ENCODE results near the gene LGR4. TPM values are rescaled to one million over a fixed set of nuclear protein-coding genes. Genes with fewer than 3 reads are reported as not detected.

LGR4 gene
- total RNA-seq, 1 experiment from 2014 or later, result 99.2 TPM

DNA sequence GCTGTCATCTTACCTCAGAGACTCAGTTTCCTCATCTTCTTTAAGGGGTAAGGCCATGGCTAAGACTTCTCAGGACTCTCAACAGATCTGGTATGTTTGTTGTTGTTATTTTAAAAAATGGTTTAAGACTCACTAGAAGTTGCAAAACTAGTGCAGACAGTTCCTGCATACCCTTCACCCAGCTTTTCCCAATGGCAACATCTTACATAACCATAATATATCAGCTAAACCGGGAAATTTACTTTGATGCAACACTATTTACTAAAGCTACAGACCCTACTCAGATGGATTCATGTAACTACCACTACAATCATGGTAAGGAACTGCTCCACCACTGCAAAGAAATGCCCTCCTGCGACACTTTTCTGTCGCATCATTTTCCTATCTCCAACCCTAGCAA lies 20.4 kb downstream of the LGR4 start:
- Mint-ChIP-seq H3K27ac (peak overlapping the region in 1 of 3 experiments; percentile 66; a peak in 2 of 7 replicates), H3K4me1 (peaks cover 58 to 64% of the 10 kb centered on the region in 2 experiments), H3K9me3 (peaks cover 19% of the 10 kb centered on the region in 2 experiments), H3K4me3 (no peak overlapping the region), H3K36me3 (ENCODE audit: insufficient read depth in 1 of 3, low read depth in 3 of 3) (peaks cover 19 to 49% (median 31%) of the 10 kb centered on the region in 3 experiments), H3K27me3 (ENCODE audit: low read depth) (no peaks in the 10 kb centered on the region)
- Histone ChIP-seq H2AK5ac (ENCODE audit: insufficient read length, low read length) (no peak overlapping the region), H4K5ac (ENCODE audit: insufficient read length, low read depth, low read length) (no peak overlapping the region), H4K20me1 (ENCODE audit: control insufficient read depth, insufficient read depth, insufficient read length) (no peaks in the 10 kb centered on the region), H2AFZ (ENCODE audit: low read length) (no peak overlapping the region), H3K4me2 (ENCODE audit: insufficient read depth, insufficient read length, low read length) (no peak overlapping the region), H3K27me3 (ENCODE audit: insufficient read depth, low read length) (no peaks in the 10 kb centered on the region), H3K18ac (ENCODE audit: insufficient read length, low read depth, low read length) (no peak overlapping the region), H3K4me1 (ENCODE audit: insufficient read depth, low read length) (no peaks in the 10 kb centered on the region; the same call in 1 of the 2 replicates), H3T11ph (ENCODE audit: low read length) (no peak overlapping the region), H2BK5ac (ENCODE audit: insufficient read length, low read length) (no peak overlapping the region), H3K14ac (ENCODE audit: insufficient read depth, low read length) (no peak overlapping the region), H2BK12ac (ENCODE audit: insufficient read length, low read depth, low read length) (no peak overlapping the region), H2BK15ac (ENCODE audit: low read depth, low read length) (no peak overlapping the region), H3K4ac (ENCODE audit: low read depth, low read length) (no peak overlapping the region), H3K9me3 (ENCODE audit: control insufficient read depth, low read depth, low read length) (no peaks in the 10 kb centered on the region), H4K91ac (ENCODE audit: insufficient read length, low read depth, low read length) (no peak overlapping the region), H3K79me2 (ENCODE audit: insufficient read depth, low read length) (peaks cover 23% of the 10 kb centered on the region; the same call in 1 of the 2 replicates), H2BK20ac (ENCODE audit: low read depth, low read length, poor library complexity, severe bottlenecking) (no peak overlapping the region), H3K79me1 (ENCODE audit: insufficient read depth, low read depth, low read length, poor library complexity, severe bottlenecking) (peaks cover 6% of the 10 kb centered on the region), H3K23me2 (ENCODE audit: insufficient read length, low read depth, low read length, poor library complexity, severe bottlenecking) (no peaks in the 10 kb centered on the region), H3K9ac (ENCODE audit: extremely low read depth, insufficient read length, low read length) (no peak overlapping the region), H4K8ac (replicated peaks; ENCODE audit: insufficient read length, low read depth, low read length) (no peak overlapping the region), H3K56ac (ENCODE audit: insufficient read length, low read depth, low read length) (no peak overlapping the region), H3K23ac (ENCODE audit: insufficient read length, low read depth, low read length) (no peak overlapping the region), H3K27ac (ENCODE audit: insufficient read length, low read depth, low read length) (peak overlapping the region; percentile 23), H2BK120ac (ENCODE audit: low read depth, low read length, poor library complexity, severe bottlenecking) (no peak overlapping the region)
- TF ChIP-seq, protein P1, sequence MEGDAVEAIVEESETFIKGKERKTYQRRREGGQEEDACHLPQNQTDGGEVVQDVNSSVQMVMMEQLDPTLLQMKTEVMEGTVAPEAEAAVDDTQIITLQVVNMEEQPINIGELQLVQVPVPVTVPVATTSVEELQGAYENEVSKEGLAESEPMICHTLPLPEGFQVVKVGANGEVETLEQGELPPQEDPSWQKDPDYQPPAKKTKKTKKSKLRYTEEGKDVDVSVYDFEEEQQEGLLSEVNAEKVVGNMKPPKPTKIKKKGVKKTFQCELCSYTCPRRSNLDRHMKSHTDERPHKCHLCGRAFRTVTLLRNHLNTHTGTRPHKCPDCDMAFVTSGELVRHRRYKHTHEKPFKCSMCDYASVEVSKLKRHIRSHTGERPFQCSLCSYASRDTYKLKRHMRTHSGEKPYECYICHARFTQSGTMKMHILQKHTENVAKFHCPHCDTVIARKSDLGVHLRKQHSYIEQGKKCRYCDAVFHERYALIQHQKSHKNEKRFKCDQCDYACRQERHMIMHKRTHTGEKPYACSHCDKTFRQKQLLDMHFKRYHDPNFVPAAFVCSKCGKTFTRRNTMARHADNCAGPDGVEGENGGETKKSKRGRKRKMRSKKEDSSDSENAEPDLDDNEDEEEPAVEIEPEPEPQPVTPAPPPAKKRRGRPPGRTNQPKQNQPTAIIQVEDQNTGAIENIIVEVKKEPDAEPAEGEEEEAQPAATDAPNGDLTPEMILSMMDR (conservative IDR thresholded peaks at IDR 0.05), result no peak
- WGBS (ENCODE audit: extremely low coverage, insufficient read length, low lambda C conversion rate), result no CpG with 5 or more reads among the region's 3 CpGs
- DNase-seq, result no peak

All from H9 (cell line).